ENCODE measurements around the gene HMGB2.

The HMGB2 gene

GRCh38 chr4:173319696-173320095, 14.5 kb downstream of the HMGB2 start:
- no peaks in the 10 kb centered on the region for H3K9me3 ChIP-seq (replicated peaks in 1 of 2; ENCODE audit: control insufficient read depth in 2 of 2, insufficient read depth in 1 of 2, low read depth in 1 of 2, low read length in 2 of 2)
- H3K79me1 ChIP-seq (ENCODE audit: low read depth, low read length): no peaks in the 10 kb centered on the region
- H3K9ac ChIP-seq (ENCODE audit: low read depth, low read length, poor library complexity): no peak overlapping the region
- no peak overlapping the region for H2BK5ac ChIP-seq (ENCODE audit: low read length)
- H2AFZ ChIP-seq (ENCODE audit: low read length): no peak overlapping the region
- no CpG with 5 or more reads among the region's 2 CpGs for WGBS, 2 donors (ENCODE audit: extremely low coverage in 2 of 2, insufficient read length in 2 of 2, insufficient replicate concordance in 1 of 2)
- H3K27me3 ChIP-seq (ENCODE audit: control insufficient read depth in 3 of 3, insufficient read depth in 3 of 3, low read depth in 1 of 3, low read length in 3 of 3): no peaks in the 10 kb centered on the region
- H3K18ac ChIP-seq (ENCODE audit: low read length): no peak overlapping the region
- H3K27ac ChIP-seq (replicated peaks; ENCODE audit: low read length): no peak overlapping the region
- no peak overlapping the region for H3K4ac ChIP-seq (ENCODE audit: low read length)
- no peak overlapping the region for H2BK12ac ChIP-seq (ENCODE audit: low read length)
- no peak for DNase-seq (ENCODE audit: low spot score)
- no peak overlapping the region for H3K4me3 ChIP-seq (ENCODE audit: low read length in 2 of 2)
- H3K23ac ChIP-seq (ENCODE audit: low read depth, low read length, poor library complexity): no peak overlapping the region
- no peak overlapping the region for H4K8ac ChIP-seq (ENCODE audit: low read depth, low read length)
- H3K4me2 ChIP-seq (ENCODE audit: insufficient read depth, low read length, poor library complexity, severe bottlenecking): no peak overlapping the region
- no peak overlapping the region for H2AK5ac ChIP-seq (ENCODE audit: low read depth, low read length)
- peaks cover 0 to 5% of the 10 kb centered on the region in 2 donors for H3K4me1 ChIP-seq (ENCODE audit: control insufficient read depth in 2 of 2, insufficient read depth in 1 of 2, low read depth in 1 of 2, low read length in 2 of 2)
- no peak overlapping the region for H2BK15ac ChIP-seq (ENCODE audit: low read length)
- no peak overlapping the region for H4K91ac ChIP-seq (ENCODE audit: low read depth, low read length, poor library complexity)
- H3K14ac ChIP-seq (ENCODE audit: low read length): no peak overlapping the region
- H3K36me3 ChIP-seq (replicated peaks in 1 of 2; ENCODE audit: control insufficient read depth in 2 of 2, insufficient read depth in 2 of 2, low read length in 2 of 2): peaks cover 4 to 90% of the 10 kb centered on the region in 2 donors
- no peak overlapping the region for H2BK120ac ChIP-seq (ENCODE audit: low read depth, low read length)

GRCh38 chr4:173318648-173319211, 15.4 kb downstream of the HMGB2 start:
- no peaks in the 10 kb centered on the region for H3K79me1 ChIP-seq (ENCODE audit: low read depth, low read length)
- peaks cover 0 to 5% of the 10 kb centered on the region in 2 donors for H3K4me1 ChIP-seq (ENCODE audit: control insufficient read depth in 2 of 2, insufficient read depth in 1 of 2, low read depth in 1 of 2, low read length in 2 of 2)
- no peak overlapping the region for H3K9ac ChIP-seq (ENCODE audit: low read depth, low read length, poor library complexity)
- H3K18ac ChIP-seq (ENCODE audit: low read length): no peak overlapping the region
- DNase-seq (ENCODE audit: low spot score): no peak
- H3K23ac ChIP-seq (ENCODE audit: low read depth, low read length, poor library complexity): no peak overlapping the region
- H2BK15ac ChIP-seq (ENCODE audit: low read length): no peak overlapping the region
- H2AK5ac ChIP-seq (ENCODE audit: low read depth, low read length): no peak overlapping the region
- no CpG with 5 or more reads among the region's 3 CpGs for WGBS, 2 donors (ENCODE audit: extremely low coverage in 2 of 2, insufficient read length in 2 of 2, insufficient replicate concordance in 1 of 2)
- H3K27ac ChIP-seq (replicated peaks; ENCODE audit: low read length): no peak overlapping the region
- peaks cover 7 to 94% of the 10 kb centered on the region in 2 donors for H3K36me3 ChIP-seq (replicated peaks in 1 of 2; ENCODE audit: control insufficient read depth in 2 of 2, insufficient read depth in 2 of 2, low read length in 2 of 2)
- H3K4me3 ChIP-seq (ENCODE audit: low read length in 2 of 2): no peak overlapping the region
- H2AFZ ChIP-seq (ENCODE audit: low read length): no peak overlapping the region
- no peak overlapping the region for H2BK12ac ChIP-seq (ENCODE audit: low read length)
- no peak overlapping the region for H3K4ac ChIP-seq (ENCODE audit: low read length)
- no peak overlapping the region for H3K4me2 ChIP-seq (ENCODE audit: insufficient read depth, low read length, poor library complexity, severe bottlenecking)
- H2BK5ac ChIP-seq (ENCODE audit: low read length): no peak overlapping the region
- no peak overlapping the region for H3K14ac ChIP-seq (ENCODE audit: low read length)
- H4K91ac ChIP-seq (ENCODE audit: low read depth, low read length, poor library complexity): no peak overlapping the region
- H3K9me3 ChIP-seq (replicated peaks in 1 of 2; ENCODE audit: control insufficient read depth in 2 of 2, insufficient read depth in 1 of 2, low read depth in 1 of 2, low read length in 2 of 2): no peaks in the 10 kb centered on the region
- H2BK120ac ChIP-seq (ENCODE audit: low read depth, low read length): no peak overlapping the region
- no peak overlapping the region for H4K8ac ChIP-seq (ENCODE audit: low read depth, low read length)
- no peaks in the 10 kb centered on the region for H3K27me3 ChIP-seq (ENCODE audit: control insufficient read depth in 3 of 3, insufficient read depth in 3 of 3, low read depth in 1 of 3, low read length in 3 of 3)

GRCh38 chr4:173318240-173318639, 15.9 kb downstream of the HMGB2 start:
- H2BK5ac ChIP-seq (ENCODE audit: low read length): no peak overlapping the region
- H3K4me2 ChIP-seq (ENCODE audit: insufficient read depth, low read length, poor library complexity, severe bottlenecking): no peak overlapping the region
- no peak overlapping the region for H2BK12ac ChIP-seq (ENCODE audit: low read length)
- no peak overlapping the region for H3K23ac ChIP-seq (ENCODE audit: low read depth, low read length, poor library complexity)
- no peak overlapping the region for H3K4me3 ChIP-seq (ENCODE audit: low read length in 2 of 2)
- DNase-seq (ENCODE audit: low spot score): no peak
- H3K9me3 ChIP-seq (replicated peaks in 1 of 2; ENCODE audit: control insufficient read depth in 2 of 2, insufficient read depth in 1 of 2, low read depth in 1 of 2, low read length in 2 of 2): no peaks in the 10 kb centered on the region
- no peaks in the 10 kb centered on the region for H3K27me3 ChIP-seq (ENCODE audit: control insufficient read depth in 3 of 3, insufficient read depth in 3 of 3, low read depth in 1 of 3, low read length in 3 of 3)
- no peak overlapping the region for H3K27ac ChIP-seq (replicated peaks; ENCODE audit: low read length)
- H3K14ac ChIP-seq (ENCODE audit: low read length): no peak overlapping the region
- H4K8ac ChIP-seq (ENCODE audit: low read depth, low read length): no peak overlapping the region
- H3K4ac ChIP-seq (ENCODE audit: low read length): no peak overlapping the region
- H2BK120ac ChIP-seq (ENCODE audit: low read depth, low read length): no peak overlapping the region
- peaks cover 0 to 5% of the 10 kb centered on the region in 2 donors for H3K4me1 ChIP-seq (ENCODE audit: control insufficient read depth in 2 of 2, insufficient read depth in 1 of 2, low read depth in 1 of 2, low read length in 2 of 2)
- H4K91ac ChIP-seq (ENCODE audit: low read depth, low read length, poor library complexity): no peak overlapping the region
- no peak overlapping the region for H3K18ac ChIP-seq (ENCODE audit: low read length)
- H2BK15ac ChIP-seq (ENCODE audit: low read length): no peak overlapping the region
- H2AK5ac ChIP-seq (ENCODE audit: low read depth, low read length): no peak overlapping the region
- H3K9ac ChIP-seq (ENCODE audit: low read depth, low read length, poor library complexity): no peak overlapping the region
- H2AFZ ChIP-seq (ENCODE audit: low read length): no peak overlapping the region
- no peaks in the 10 kb centered on the region for H3K79me1 ChIP-seq (ENCODE audit: low read depth, low read length)
- peaks cover 7 to 93% of the 10 kb centered on the region in 2 donors for H3K36me3 ChIP-seq (replicated peaks in 1 of 2; ENCODE audit: control insufficient read depth in 2 of 2, insufficient read depth in 2 of 2, low read length in 2 of 2)

- no peak overlapping the region for H3K27ac ChIP-seq (replicated peaks; ENCODE audit: low read length)
- WGBS, 2 donors (ENCODE audit: extremely low coverage in 2 of 2, insufficient read length in 2 of 2, insufficient replicate concordance in 1 of 2): no CpG with 5 or more reads among the region's 3 CpGs
- H3K4me3 ChIP-seq (ENCODE audit: low read length in 2 of 2): no peak overlapping the region
- no peak overlapping the region for H3K9ac ChIP-seq (ENCODE audit: low read depth, low read length, poor library complexity)
- no peak overlapping the region for H2AK5ac ChIP-seq (ENCODE audit: low read depth, low read length)
- peaks cover 7 to 86% of the 10 kb centered on the region in 2 donors for H3K36me3 ChIP-seq (replicated peaks in 1 of 2; ENCODE audit: control insufficient read depth in 2 of 2, insufficient read depth in 2 of 2, low read length in 2 of 2)
- H3K4ac ChIP-seq (ENCODE audit: low read length): no peak overlapping the region
- H3K18ac ChIP-seq (ENCODE audit: low read length): no peak overlapping the region
- H3K4me2 ChIP-seq (ENCODE audit: insufficient read depth, low read length, poor library complexity, severe bottlenecking): no peak overlapping the region
- H3K27me3 ChIP-seq (ENCODE audit: control insufficient read depth in 3 of 3, insufficient read depth in 3 of 3, low read depth in 1 of 3, low read length in 3 of 3): no peaks in the 10 kb centered on the region
- no peak overlapping the region for H4K8ac ChIP-seq (ENCODE audit: low read depth, low read length)
- no peak overlapping the region for H2AFZ ChIP-seq (ENCODE audit: low read length)
- no peak overlapping the region for H2BK15ac ChIP-seq (ENCODE audit: low read length)
- H3K79me1 ChIP-seq (ENCODE audit: low read depth, low read length): no peaks in the 10 kb centered on the region
- no peak overlapping the region for H2BK12ac ChIP-seq (ENCODE audit: low read length)
- no peaks in the 10 kb centered on the region for H3K9me3 ChIP-seq (replicated peaks in 1 of 2; ENCODE audit: control insufficient read depth in 2 of 2, insufficient read depth in 1 of 2, low read depth in 1 of 2, low read length in 2 of 2)
- DNase-seq (ENCODE audit: low spot score): no peak
- peaks cover 0 to 5% of the 10 kb centered on the region in 2 donors for H3K4me1 ChIP-seq (ENCODE audit: control insufficient read depth in 2 of 2, insufficient read depth in 1 of 2, low read depth in 1 of 2, low read length in 2 of 2)
- H4K91ac ChIP-seq (ENCODE audit: low read depth, low read length, poor library complexity): no peak overlapping the region
- H3K23ac ChIP-seq (ENCODE audit: low read depth, low read length, poor library complexity): no peak overlapping the region
- H2BK120ac ChIP-seq (ENCODE audit: low read depth, low read length): no peak overlapping the region
- no peak overlapping the region for H3K14ac ChIP-seq (ENCODE audit: low read length)
- H2BK5ac ChIP-seq (ENCODE audit: low read length): no peak overlapping the region
Observed at GRCh38 chr4:173317004-173317403, 17.2 kb downstream of the HMGB2 start.

Measured in neuronal stem cell (in vitro differentiated cells).